GM23338 (cell line): ENCODE data around the gene PIP. TPM values are rescaled to one million over a fixed set of nuclear protein-coding genes. Genes with fewer than 3 reads are reported as not detected.

Source experiments
- ATAC-seq: fragments of 200-7000 bp; cut with Tn5 transposase; 3 replicates; pipeline ENCODE4 v1.9.1; 2020
- DNase-seq: peaks from one replicate; pipeline ENCODE4 v3.0.0-alpha.2; 2015; ENCODE audit warnings: low spot score
- H2AFZ ChIP-seq: fragments of 200-600 bp; sonication (generic); 2 replicates; pipeline ENCODE4 v1.8.0; 2016; ENCODE audit warnings: antibody characterized with exemption, mild to moderate bottlenecking, moderate library complexity
- H3F3A ChIP-seq: fragments of 200-600 bp; sonication (generic); replicated peaks from 2 replicates; pipeline ENCODE4 v1.8.0; 2017; ENCODE audit warnings: antibody characterized with exemption, mixed run types, low read depth
- H3K27ac ChIP-seq: fragments of 200-600 bp; sonication (generic); 2 replicates; pipeline ENCODE4 v1.6.1; 2016; ENCODE audit warnings: low read depth
- H3K27me3 ChIP-seq: fragments of 200-600 bp; sonication (generic); 2 replicates; pipeline ENCODE4 v1.8.0; 2016; ENCODE audit warnings: mild to moderate bottlenecking, mixed run types, moderate library complexity; ENCODE audit not compliant: insufficient read depth
- H3K36me3 ChIP-seq: fragments of 200-600 bp; sonication (generic); 2 replicates; pipeline ENCODE4 v1.8.0; 2016; ENCODE audit warnings: mild to moderate bottlenecking; ENCODE audit not compliant: insufficient read depth
- H3K4me1 ChIP-seq: fragments of 200-600 bp; sonication (generic); 2 replicates; pipeline ENCODE4 v1.8.0; 2016; ENCODE audit warnings: mild to moderate bottlenecking, moderate library complexity; ENCODE audit not compliant: insufficient read depth
- H3K4me2 ChIP-seq: fragments of 200-600 bp; sonication (generic); 2 replicates; pipeline ENCODE4 v1.7.1; 2017; ENCODE audit warnings: mixed run types
- H3K4me3 ChIP-seq: fragments of 200-600 bp; sonication (generic); 2 replicates; pipeline ENCODE4 v1.6.1; 2016; ENCODE audit warnings: mixed run types
- H3K79me2 ChIP-seq: fragments of 200-600 bp; sonication (generic); replicated peaks from 2 replicates; pipeline ENCODE4 v1.8.0; 2017; ENCODE audit warnings: mild to moderate bottlenecking; ENCODE audit not compliant: insufficient read depth
- H3K9me2 ChIP-seq: fragments of 200-600 bp; sonication (generic); 2 replicates; pipeline ENCODE4 v1.8.0; 2017; ENCODE audit not compliant: insufficient read depth
- H4K20me1 ChIP-seq: fragments of 200-600 bp; sonication (generic); replicated peaks from 2 replicates; pipeline ENCODE4 v1.8.0; 2017; ENCODE audit warnings: mild to moderate bottlenecking; ENCODE audit not compliant: insufficient read depth
- H3K27ac Mint-ChIP-seq: 2 replicates; pipeline ENCODE4 v1.8.0; 2020; ENCODE audit warnings: inconsistent platforms, mild to moderate bottlenecking, moderate library complexity, mixed read lengths
- H3K27me3 Mint-ChIP-seq: 3 replicates; pipeline ENCODE4 v1.8.0; 2022; ENCODE audit warnings: low read depth, mild to moderate bottlenecking, moderate library complexity, mixed read lengths, inconsistent platforms; ENCODE audit not compliant: insufficient read depth, poor library complexity
- H3K36me3 Mint-ChIP-seq: 3 replicates; pipeline ENCODE4 v1.8.0; 2021; ENCODE audit warnings: low read depth, mild to moderate bottlenecking, inconsistent platforms, moderate library complexity, mixed read lengths
- H3K4me1 Mint-ChIP-seq: 3 replicates; pipeline ENCODE4 v1.8.0; 2020; ENCODE audit warnings: mild to moderate bottlenecking, inconsistent platforms, mixed read lengths
- H3K4me3 Mint-ChIP-seq: 3 replicates; pipeline ENCODE4 v1.8.0; 2021; ENCODE audit warnings: moderate library complexity, mild to moderate bottlenecking, inconsistent platforms, mixed read lengths
- H3K9me3 Mint-ChIP-seq: 3 replicates; pipeline ENCODE4 v1.8.0; 2020; ENCODE audit warnings: moderate library complexity, mild to moderate bottlenecking, inconsistent platforms, mixed read lengths
- CREB1 ChIP-seq: fragments of 250-450 bp; sonication (Bioruptor Pico); IDR thresholded peaks from 2 replicates; pipeline ENCODE4 v1.5.0; 2020; ENCODE audit warnings: low read depth, mild to moderate bottlenecking, moderate library complexity
- EZH2 ChIP-seq: fragments of 200-600 bp; sonication (generic); IDR thresholded peaks from one replicate; pipeline ENCODE4 v1.8.0; 2017; ENCODE audit warnings: antibody characterized with exemption, mild to moderate bottlenecking, low read depth; ENCODE audit not compliant: unreplicated experiment
- JUNB ChIP-seq: IDR thresholded peaks from one replicate; pipeline ENCODE4 v1.6.1; 2016; ENCODE audit warnings: antibody characterized with exemption; ENCODE audit not compliant: unreplicated experiment
- NANOG ChIP-seq: IDR thresholded peaks from 2 replicates; pipeline ENCODE4 v1.6.1; 2016; ENCODE audit warnings: antibody characterized with exemption, borderline replicate concordance
- POLR2AphosphoS5 ChIP-seq: IDR thresholded peaks from 2 replicates; pipeline ENCODE4 v1.6.1; 2016; ENCODE audit warnings: antibody characterized with exemption, low read depth
- ZNF114 ChIP-seq: fragments of 250-450 bp; sonication (Bioruptor Pico); IDR thresholded peaks from 2 replicates; pipeline ENCODE4 v1.5.0; 2020; ENCODE audit warnings: mild to moderate bottlenecking, moderate library complexity
- polyA plus RNA-seq: library from polyadenylated mRNA; unstranded; fragments of >200 nt; fragmentation: Nextera tagmentation; extraction: Ambion mirVana; gene quantifications from 2 replicates; pipeline ENCODE4 v1.2.1, GENCODE V29; 2016
- total RNA-seq: library from RNA; depleted of rRNA; stranded (reverse); fragments of >200 nt; shearing (Covaris generic); gene quantifications from 2 replicates; pipeline ENCODE4 v1.2.3, GENCODE V29; 2014
- TF ChIP-seq, protein P1 (sequence below): IDR thresholded peaks from one replicate; pipeline ENCODE4 v1.6.1; 2018; ENCODE audit warnings: antibody characterized with exemption; ENCODE audit not compliant: unreplicated experiment
- TF ChIP-seq, protein P2 (sequence below), 2 experiments: fragments of 200-600 bp in 1 of 2; sonication (generic) in 1 of 2; conservative IDR thresholded peaks; 2 replicates each; pipeline versions ENCODE4 v1.5.1 to v1.6.1; 2016 to 2017; ENCODE audit warnings: antibody characterized with exemption in 2 of 2, low read depth in 2 of 2, mild to moderate bottlenecking in 2 of 2, moderate library complexity in 1 of 2
- TF ChIP-seq, protein P3 (sequence below): fragments of 250-450 bp; sonication (Bioruptor Pico); IDR thresholded peaks from 2 replicates; pipeline ENCODE4 v1.5.0; 2020; ENCODE audit warnings: mild to moderate bottlenecking, moderate library complexity

PIP gene
- total and polyA plus RNA-seq, 2 experiments from 2014 or later = not detected

DNA sequence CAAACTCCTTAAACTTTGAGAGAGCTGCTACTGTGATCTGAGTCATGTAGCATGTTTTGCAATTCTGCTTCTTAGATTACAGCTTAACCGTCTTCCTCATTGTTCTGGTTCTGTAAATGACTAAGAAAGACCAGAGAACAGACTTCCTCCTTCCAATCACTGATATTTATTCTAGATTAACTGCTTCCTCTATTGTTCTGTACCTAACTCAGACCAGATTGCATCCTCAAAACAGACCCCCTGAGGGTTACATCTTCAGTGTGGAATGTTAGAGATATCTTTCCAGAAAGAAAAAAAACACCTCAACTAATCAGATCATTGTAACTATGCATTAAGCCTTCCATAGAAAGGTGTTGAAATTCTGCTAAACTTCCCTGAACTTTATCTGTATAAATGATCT, 5.7 kb upstream of the PIP start:
- DNase-seq (no peak), ATAC-seq (no peak)
- no peak overlapping the region for H3K4me3 ChIP-seq
- TF ChIP-seq, protein P1, sequence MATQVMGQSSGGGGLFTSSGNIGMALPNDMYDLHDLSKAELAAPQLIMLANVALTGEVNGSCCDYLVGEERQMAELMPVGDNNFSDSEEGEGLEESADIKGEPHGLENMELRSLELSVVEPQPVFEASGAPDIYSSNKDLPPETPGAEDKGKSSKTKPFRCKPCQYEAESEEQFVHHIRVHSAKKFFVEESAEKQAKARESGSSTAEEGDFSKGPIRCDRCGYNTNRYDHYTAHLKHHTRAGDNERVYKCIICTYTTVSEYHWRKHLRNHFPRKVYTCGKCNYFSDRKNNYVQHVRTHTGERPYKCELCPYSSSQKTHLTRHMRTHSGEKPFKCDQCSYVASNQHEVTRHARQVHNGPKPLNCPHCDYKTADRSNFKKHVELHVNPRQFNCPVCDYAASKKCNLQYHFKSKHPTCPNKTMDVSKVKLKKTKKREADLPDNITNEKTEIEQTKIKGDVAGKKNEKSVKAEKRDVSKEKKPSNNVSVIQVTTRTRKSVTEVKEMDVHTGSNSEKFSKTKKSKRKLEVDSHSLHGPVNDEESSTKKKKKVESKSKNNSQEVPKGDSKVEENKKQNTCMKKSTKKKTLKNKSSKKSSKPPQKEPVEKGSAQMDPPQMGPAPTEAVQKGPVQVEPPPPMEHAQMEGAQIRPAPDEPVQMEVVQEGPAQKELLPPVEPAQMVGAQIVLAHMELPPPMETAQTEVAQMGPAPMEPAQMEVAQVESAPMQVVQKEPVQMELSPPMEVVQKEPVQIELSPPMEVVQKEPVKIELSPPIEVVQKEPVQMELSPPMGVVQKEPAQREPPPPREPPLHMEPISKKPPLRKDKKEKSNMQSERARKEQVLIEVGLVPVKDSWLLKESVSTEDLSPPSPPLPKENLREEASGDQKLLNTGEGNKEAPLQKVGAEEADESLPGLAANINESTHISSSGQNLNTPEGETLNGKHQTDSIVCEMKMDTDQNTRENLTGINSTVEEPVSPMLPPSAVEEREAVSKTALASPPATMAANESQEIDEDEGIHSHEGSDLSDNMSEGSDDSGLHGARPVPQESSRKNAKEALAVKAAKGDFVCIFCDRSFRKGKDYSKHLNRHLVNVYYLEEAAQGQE = no peak
- TF ChIP-seq CREB1 (CRISPR knock-in tag) = no peak
- TF ChIP-seq, protein P2, sequence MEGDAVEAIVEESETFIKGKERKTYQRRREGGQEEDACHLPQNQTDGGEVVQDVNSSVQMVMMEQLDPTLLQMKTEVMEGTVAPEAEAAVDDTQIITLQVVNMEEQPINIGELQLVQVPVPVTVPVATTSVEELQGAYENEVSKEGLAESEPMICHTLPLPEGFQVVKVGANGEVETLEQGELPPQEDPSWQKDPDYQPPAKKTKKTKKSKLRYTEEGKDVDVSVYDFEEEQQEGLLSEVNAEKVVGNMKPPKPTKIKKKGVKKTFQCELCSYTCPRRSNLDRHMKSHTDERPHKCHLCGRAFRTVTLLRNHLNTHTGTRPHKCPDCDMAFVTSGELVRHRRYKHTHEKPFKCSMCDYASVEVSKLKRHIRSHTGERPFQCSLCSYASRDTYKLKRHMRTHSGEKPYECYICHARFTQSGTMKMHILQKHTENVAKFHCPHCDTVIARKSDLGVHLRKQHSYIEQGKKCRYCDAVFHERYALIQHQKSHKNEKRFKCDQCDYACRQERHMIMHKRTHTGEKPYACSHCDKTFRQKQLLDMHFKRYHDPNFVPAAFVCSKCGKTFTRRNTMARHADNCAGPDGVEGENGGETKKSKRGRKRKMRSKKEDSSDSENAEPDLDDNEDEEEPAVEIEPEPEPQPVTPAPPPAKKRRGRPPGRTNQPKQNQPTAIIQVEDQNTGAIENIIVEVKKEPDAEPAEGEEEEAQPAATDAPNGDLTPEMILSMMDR (conservative IDR thresholded peaks at IDR 0.05; ENCODE audit: low read depth in 2 of 2) = no peak
- no peak for TF ChIP-seq JUNB
- no peak for TF ChIP-seq POLR2AphosphoS5
- TF ChIP-seq, protein P3, sequence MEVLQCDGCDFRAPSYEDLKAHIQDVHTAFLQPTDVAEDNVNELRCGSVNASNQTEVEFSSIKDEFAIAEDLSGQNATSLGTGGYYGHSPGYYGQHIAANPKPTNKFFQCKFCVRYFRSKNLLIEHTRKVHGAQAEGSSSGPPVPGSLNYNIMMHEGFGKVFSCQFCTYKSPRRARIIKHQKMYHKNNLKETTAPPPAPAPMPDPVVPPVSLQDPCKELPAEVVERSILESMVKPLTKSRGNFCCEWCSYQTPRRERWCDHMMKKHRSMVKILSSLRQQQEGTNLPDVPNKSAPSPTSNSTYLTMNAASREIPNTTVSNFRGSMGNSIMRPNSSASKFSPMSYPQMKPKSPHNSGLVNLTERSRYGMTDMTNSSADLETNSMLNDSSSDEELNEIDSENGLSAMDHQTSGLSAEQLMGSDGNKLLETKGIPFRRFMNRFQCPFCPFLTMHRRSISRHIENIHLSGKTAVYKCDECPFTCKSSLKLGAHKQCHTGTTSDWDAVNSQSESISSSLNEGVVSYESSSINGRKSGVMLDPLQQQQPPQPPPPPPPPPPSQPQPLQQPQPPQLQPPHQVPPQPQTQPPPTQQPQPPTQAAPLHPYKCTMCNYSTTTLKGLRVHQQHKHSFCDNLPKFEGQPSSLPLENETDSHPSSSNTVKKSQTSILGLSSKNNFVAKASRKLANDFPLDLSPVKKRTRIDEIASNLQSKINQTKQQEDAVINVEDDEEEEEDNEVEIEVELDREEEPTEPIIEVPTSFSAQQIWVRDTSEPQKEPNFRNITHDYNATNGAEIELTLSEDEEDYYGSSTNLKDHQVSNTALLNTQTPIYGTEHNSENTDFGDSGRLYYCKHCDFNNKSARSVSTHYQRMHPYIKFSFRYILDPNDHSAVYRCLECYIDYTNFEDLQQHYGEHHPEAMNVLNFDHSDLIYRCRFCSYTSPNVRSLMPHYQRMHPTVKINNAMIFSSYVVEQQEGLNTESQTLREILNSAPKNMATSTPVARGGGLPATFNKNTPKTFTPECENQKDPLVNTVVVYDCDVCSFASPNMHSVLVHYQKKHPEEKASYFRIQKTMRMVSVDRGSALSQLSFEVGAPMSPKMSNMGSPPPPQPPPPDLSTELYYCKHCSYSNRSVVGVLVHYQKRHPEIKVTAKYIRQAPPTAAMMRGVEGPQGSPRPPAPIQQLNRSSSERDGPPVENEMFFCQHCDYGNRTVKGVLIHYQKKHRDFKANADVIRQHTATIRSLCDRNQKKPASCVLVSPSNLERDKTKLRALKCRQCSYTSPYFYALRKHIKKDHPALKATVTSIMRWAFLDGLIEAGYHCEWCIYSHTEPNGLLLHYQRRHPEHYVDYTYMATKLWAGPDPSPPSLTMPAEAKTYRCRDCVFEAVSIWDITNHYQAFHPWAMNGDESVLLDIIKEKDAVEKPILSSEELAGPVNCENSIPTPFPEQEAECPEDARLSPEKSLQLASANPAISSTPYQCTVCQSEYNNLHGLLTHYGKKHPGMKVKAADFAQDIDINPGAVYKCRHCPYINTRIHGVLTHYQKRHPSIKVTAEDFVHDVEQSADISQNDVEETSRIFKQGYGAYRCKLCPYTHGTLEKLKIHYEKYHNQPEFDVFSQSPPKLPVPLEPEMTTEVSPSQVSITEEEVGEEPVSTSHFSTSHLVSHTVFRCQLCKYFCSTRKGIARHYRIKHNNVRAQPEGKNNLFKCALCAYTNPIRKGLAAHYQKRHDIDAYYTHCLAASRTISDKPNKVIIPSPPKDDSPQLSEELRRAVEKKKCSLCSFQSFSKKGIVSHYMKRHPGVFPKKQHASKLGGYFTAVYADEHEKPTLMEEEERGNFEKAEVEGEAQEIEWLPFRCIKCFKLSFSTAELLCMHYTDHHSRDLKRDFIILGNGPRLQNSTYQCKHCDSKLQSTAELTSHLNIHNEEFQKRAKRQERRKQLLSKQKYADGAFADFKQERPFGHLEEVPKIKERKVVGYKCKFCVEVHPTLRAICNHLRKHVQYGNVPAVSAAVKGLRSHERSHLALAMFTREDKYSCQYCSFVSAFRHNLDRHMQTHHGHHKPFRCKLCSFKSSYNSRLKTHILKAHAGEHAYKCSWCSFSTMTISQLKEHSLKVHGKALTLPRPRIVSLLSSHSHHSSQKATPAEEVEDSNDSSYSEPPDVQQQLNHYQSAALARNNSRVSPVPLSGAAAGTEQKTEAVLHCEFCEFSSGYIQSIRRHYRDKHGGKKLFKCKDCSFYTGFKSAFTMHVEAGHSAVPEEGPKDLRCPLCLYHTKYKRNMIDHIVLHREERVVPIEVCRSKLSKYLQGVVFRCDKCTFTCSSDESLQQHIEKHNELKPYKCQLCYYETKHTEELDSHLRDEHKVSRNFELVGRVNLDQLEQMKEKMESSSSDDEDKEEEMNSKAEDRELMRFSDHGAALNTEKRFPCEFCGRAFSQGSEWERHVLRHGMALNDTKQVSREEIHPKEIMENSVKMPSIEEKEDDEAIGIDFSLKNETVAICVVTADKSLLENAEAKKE (CRISPR knock-in tag) = no peak
- TF ChIP-seq ZNF114 (CRISPR knock-in tag) = no peak
- TF ChIP-seq EZH2 = no peak
- TF ChIP-seq NANOG = no peak
- H3K4me2 ChIP-seq = no peak overlapping the region
- no peaks in the 10 kb centered on the region for H3K36me3 ChIP-seq
- H2AFZ ChIP-seq = no peak overlapping the region
- Mint-ChIP-seq H3K27me3 (peaks cover 5% of the 10 kb centered on the region), H3K9me3 (peaks cover 30% of the 10 kb centered on the region), H3K4me3 (no peak overlapping the region), H3K36me3 (peaks cover 14% of the 10 kb centered on the region; the same call in 2 of the 3 replicates), H3K4me1 (peaks cover 10% of the 10 kb centered on the region), H3K27ac (peak overlapping the region; percentile 19; the same call in 1 of the 2 replicates)
- no peaks in the 10 kb centered on the region for H3F3A ChIP-seq
- no peaks in the 10 kb centered on the region for H3K79me2 ChIP-seq
- H4K20me1 ChIP-seq = no peaks in the 10 kb centered on the region
- H3K27me3 ChIP-seq = no peaks in the 10 kb centered on the region
- no peak overlapping the region for H3K27ac ChIP-seq
- no peaks in the 10 kb centered on the region for H3K4me1 ChIP-seq
- H3K9me2 ChIP-seq = no peaks in the 10 kb centered on the region
